Prostate gland (tissue), 2 donors: Measurements from ENCODE around the gene LMTK3.
"Not testable (repeated sequence)": the region's sequence is repeated elsewhere in the genome, so short reads cannot be mapped to it uniquely, and the experiment has no call there.

Source experiments
- CTCF ChIP-seq, 4 experiments: fragments of 200-600 bp in 2 of 4; fragments of 450-650 bp in 2 of 4; sonication (generic) in 2 of 4; IDR thresholded peaks; 1 replicate in 3 of 4; 2 replicates in 1 of 4; pipeline ENCODE4 v1.5.1; 2016 to 2019; ENCODE audit warnings: antibody characterized with exemption in 4 of 4, mild to moderate bottlenecking in 2 of 4, moderate library complexity in 2 of 4
- POLR2A ChIP-seq: fragments of 450-650 bp; IDR thresholded peaks from one replicate; pipeline ENCODE4 v1.6.1; 2016; ENCODE audit warnings: antibody characterized with exemption, mild to moderate bottlenecking
- POLR2AphosphoS5 ChIP-seq: sonication (generic); formaldehyde crosslinking; IDR thresholded peaks from one replicate; pipeline ENCODE4 v1.6.1; 2017; ENCODE audit warnings: antibody characterized with exemption

- TF ChIP-seq CTCF (IDR thresholded peaks at IDR 0.05); POLR2AphosphoS5; POLR2A: not testable (repeated sequence)
These were observed 7.8 kb upstream of the LMTK3 start for GRCh38 chr19:48519426-48519825.
